ENCODE measurements around the gene TTYH1. TPM values are rescaled to one million over a fixed set of nuclear protein-coding genes. Genes with fewer than 3 reads are reported as not detected.

TTYH1 gene
- total RNA-seq, 2 experiments from 2014 or later = not detected

DNA sequence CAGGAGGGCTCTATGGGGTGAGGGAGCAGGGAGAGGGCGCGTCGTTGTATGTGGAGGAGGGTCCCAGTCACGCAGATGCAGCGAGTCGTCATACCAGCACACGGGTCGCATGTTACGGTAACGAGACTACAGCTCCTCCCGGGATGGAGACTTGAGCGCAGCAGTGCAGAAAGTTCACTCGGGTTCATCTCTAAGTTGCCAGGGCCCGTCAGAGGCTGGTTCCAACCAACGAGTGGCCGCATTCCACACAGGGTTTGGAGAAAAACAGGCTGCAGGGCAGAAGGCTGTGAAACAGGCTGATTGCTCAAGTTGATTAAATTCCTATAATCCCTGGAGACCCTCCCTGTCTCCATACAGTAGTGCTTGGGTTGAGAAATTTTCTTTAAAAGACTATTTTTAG, 21.9 kb upstream of the TTYH1 start:
- TF ChIP-seq, protein P1, sequence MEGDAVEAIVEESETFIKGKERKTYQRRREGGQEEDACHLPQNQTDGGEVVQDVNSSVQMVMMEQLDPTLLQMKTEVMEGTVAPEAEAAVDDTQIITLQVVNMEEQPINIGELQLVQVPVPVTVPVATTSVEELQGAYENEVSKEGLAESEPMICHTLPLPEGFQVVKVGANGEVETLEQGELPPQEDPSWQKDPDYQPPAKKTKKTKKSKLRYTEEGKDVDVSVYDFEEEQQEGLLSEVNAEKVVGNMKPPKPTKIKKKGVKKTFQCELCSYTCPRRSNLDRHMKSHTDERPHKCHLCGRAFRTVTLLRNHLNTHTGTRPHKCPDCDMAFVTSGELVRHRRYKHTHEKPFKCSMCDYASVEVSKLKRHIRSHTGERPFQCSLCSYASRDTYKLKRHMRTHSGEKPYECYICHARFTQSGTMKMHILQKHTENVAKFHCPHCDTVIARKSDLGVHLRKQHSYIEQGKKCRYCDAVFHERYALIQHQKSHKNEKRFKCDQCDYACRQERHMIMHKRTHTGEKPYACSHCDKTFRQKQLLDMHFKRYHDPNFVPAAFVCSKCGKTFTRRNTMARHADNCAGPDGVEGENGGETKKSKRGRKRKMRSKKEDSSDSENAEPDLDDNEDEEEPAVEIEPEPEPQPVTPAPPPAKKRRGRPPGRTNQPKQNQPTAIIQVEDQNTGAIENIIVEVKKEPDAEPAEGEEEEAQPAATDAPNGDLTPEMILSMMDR (IDR thresholded peaks at IDR 0.05) = no peak
- Histone ChIP-seq H3K4me3 (ENCODE audit: low read length) (no peak overlapping the region), H3K4me1 (ENCODE audit: insufficient read depth, low read length) (peaks cover 31% of the 10 kb centered on the region), H3K27me3 (ENCODE audit: control insufficient read depth in 1 of 2, insufficient read depth in 2 of 2, low read length in 2 of 2) (no peaks in the 10 kb centered on the region), H3K9me3 (ENCODE audit: control insufficient read depth in 1 of 2, insufficient read depth in 1 of 2, low read length in 2 of 2) (peaks cover 0 to under 1% of the 10 kb centered on the region in 2 experiments), H3K27ac (ENCODE audit: low read depth in 1 of 2, low read length in 2 of 2) (no peak overlapping the region), H3K36me3 (ENCODE audit: insufficient read depth, low read length) (no peaks in the 10 kb centered on the region)
- ATAC-seq (ENCODE audit: poor library complexity) = no peak
- no peak for DNase-seq
- Mint-ChIP-seq H3K4me1 (ENCODE audit: low read depth) (peaks cover 22% of the 10 kb centered on the region), H3K27ac (no peak overlapping the region), H3K27me3 (no peaks in the 10 kb centered on the region), H3K36me3 (ENCODE audit: low read depth) (no peaks in the 10 kb centered on the region), H3K4me3 (no peak overlapping the region), H3K9me3 (no peaks in the 10 kb centered on the region)
- intact Hi-C loops (cut with DNase I, micrococcal nuclease) = loop anchor here in 1 of 2 experiments (2.0 kb wide), 1 partner anchor 225 kb away; no protein-coding TSS in a partner anchor
- ChIA-PET CTCF (no interaction called here), POLR2A (no interaction called here)

DNA sequence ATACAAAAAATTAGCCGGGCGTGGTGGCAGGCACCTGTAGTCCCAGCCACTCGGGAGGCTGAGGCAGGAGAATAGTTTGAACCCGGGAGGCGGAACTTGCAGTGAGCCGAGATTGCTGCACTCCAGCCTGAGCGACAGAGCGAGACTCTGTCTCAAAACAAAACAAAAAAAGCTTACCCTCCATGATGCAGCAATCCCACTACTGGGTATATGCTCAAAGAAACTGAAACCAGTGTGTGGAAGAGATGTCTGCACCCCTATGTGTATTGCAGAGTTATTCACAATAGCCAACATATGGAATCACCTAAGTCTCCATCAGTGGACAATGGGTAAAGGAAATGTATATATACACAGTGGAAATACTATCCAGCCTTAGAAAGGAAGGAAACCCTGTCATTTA, 19.6 kb upstream of the TTYH1 start:
- H3K9me3 Mint-ChIP-seq = no peaks in the 10 kb centered on the region
- H3K4me1 ChIP-seq (ENCODE audit: insufficient read depth, low read length) = peaks cover 9% of the 10 kb centered on the region
- H3K9me3 ChIP-seq (ENCODE audit: control insufficient read depth in 1 of 2, insufficient read depth in 1 of 2, low read length in 2 of 2) = peaks cover 0 to 6% of the 10 kb centered on the region in 2 experiments
- peaks cover 4% of the 10 kb centered on the region for H3K4me1 Mint-ChIP-seq (ENCODE audit: low read depth)
- intact Hi-C loops (cut with DNase I, micrococcal nuclease) = no loop called here
- no peak for ATAC-seq (ENCODE audit: poor library complexity)
- CTCF ChIA-PET = no interaction called here
- no peak overlapping the region for H3K4me3 ChIP-seq (ENCODE audit: low read length)
- no peak overlapping the region for H3K4me3 Mint-ChIP-seq
- H3K36me3 Mint-ChIP-seq (ENCODE audit: low read depth) = no peaks in the 10 kb centered on the region
- H3K27me3 Mint-ChIP-seq = no peaks in the 10 kb centered on the region
- DNase-seq = no peak
- TF ChIP-seq, protein P1 (IDR thresholded peaks at IDR 0.05) = no peak
- no peaks in the 10 kb centered on the region for H3K36me3 ChIP-seq (ENCODE audit: insufficient read depth, low read length)
- no peak overlapping the region for H3K27ac ChIP-seq (ENCODE audit: low read depth in 1 of 2, low read length in 2 of 2)
- peaks cover 0 to 3% of the 10 kb centered on the region in 2 experiments for H3K27me3 ChIP-seq (ENCODE audit: control insufficient read depth in 1 of 2, insufficient read depth in 2 of 2, low read length in 2 of 2)
- POLR2A ChIA-PET = no interaction called here
- no peak overlapping the region for H3K27ac Mint-ChIP-seq

DNA sequence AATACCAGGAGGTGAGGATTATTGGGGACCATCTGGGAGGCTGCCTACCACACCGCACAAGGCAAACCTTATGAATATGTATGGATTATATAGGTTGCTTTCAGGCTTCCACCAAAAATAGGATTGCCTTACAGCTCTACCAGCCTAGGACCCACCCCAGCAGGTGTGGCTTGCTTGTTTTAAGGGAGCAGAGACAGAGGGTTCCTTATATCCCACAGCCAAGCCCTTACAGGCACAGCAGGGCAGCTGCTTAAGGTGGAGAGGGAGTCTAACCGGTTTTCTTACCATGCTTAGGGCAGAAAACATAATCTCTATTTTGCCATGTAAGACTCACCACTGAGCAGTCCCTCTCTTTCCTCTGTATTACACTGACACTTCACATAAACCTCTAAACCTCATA, 16.1 kb upstream of the TTYH1 start:
- Histone ChIP-seq H3K36me3 (ENCODE audit: insufficient read depth, low read length) (no peaks in the 10 kb centered on the region), H3K27ac (ENCODE audit: low read depth in 1 of 2, low read length in 2 of 2) (no peak overlapping the region), H3K4me1 (ENCODE audit: insufficient read depth, low read length) (no peaks in the 10 kb centered on the region), H3K27me3 (ENCODE audit: control insufficient read depth in 1 of 2, insufficient read depth in 2 of 2, low read length in 2 of 2) (peaks cover 0 to 3% of the 10 kb centered on the region in 2 experiments), H3K4me3 (ENCODE audit: low read length) (no peak overlapping the region), H3K9me3 (ENCODE audit: control insufficient read depth in 1 of 2, insufficient read depth in 1 of 2, low read length in 2 of 2) (peaks cover 0 to 6% of the 10 kb centered on the region in 2 experiments)
- ATAC-seq (ENCODE audit: poor library complexity) (no peak), DNase-seq (no peak)
- POLR2A ChIA-PET = no interaction called here
- H3K9me3 Mint-ChIP-seq = no peaks in the 10 kb centered on the region
- H3K4me1 Mint-ChIP-seq (ENCODE audit: low read depth) = no peaks in the 10 kb centered on the region
- TF ChIP-seq, protein P1 (IDR thresholded peaks at IDR 0.05) = no peak
- CTCF ChIA-PET = no interaction called here
- H3K36me3 Mint-ChIP-seq (ENCODE audit: low read depth) = no peaks in the 10 kb centered on the region
- H3K4me3 Mint-ChIP-seq = no peak overlapping the region
- no peak overlapping the region for H3K27ac Mint-ChIP-seq
- intact Hi-C loops (cut with DNase I, micrococcal nuclease) = no loop called here
- H3K27me3 Mint-ChIP-seq = no peaks in the 10 kb centered on the region
